ENCODE measurements around the gene DMKN.

- TF ChIP-seq EZH2 (IDR thresholded peaks at IDR 0.05) (no peak), POLR2AphosphoS5 (IDR thresholded peaks at IDR 0.05; ENCODE audit: borderline replicate concordance, low read depth, low read length) (no peak)
Measured at GRCh38 chr19:35540356-35540927, 27.0 kb upstream of the DMKN start.
